ENCODE data around the gene DXO. TPM values are rescaled to one million over a fixed set of nuclear protein-coding genes. Genes with fewer than 3 reads are reported as not detected.

Gene DXO
- total and polyA plus RNA-seq, 2 of the 13 experiments (the other 11 are each of a cell fraction or from before 2014, with no cell fraction given): 18.6 to 26.2 TPM

DNA sequence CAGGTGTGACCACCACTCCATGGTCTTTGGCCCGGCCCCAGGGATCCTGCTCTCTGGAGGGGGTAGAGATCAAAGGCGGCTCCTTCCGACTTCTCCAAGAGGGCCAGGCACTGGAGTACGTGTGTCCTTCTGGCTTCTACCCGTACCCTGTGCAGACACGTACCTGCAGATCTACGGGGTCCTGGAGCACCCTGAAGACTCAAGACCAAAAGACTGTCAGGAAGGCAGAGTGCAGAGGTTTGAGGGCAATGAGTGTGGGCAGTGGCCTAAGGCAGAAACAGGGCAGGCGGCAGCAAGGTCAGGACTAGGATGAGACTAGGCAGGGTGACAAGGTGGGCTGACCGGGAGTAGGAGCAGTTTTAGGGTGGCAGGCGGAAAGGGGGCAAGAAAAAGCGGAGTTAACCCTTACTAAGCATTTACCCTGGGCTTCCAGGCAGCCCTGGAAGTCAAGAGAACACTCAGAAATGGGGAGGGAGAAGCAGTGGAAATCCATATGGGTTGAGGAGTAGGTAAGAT lies 25.5 kb downstream of the DXO start (continued):
- TF ChIP-seq ZBTB4 (CRISPR knock-in tag; IDR thresholded peaks at IDR 0.05; ENCODE audit: borderline replicate concordance) (no peak), SRSF4 (IDR thresholded peaks at IDR 0.05; ENCODE audit: low read depth, low read length, poor library complexity, severe bottlenecking) (no peak), PCBP2 (optimal IDR thresholded peaks at IDR 0.05; ENCODE audit: low read depth, low read length, poor library complexity, severe bottlenecking) (no peak), ZHX1 (CRISPR knock-in tag; IDR thresholded peaks at IDR 0.05; ENCODE audit: low read depth) (no peak), SNAI1 (CRISPR knock-in tag; IDR thresholded peaks at IDR 0.05; ENCODE audit: borderline replicate concordance) (peak; percentile 27; the same call in 1 of the 2 replicates), ZBTB20 (CRISPR knock-in tag; IDR thresholded peaks at IDR 0.05; ENCODE audit: borderline replicate concordance, low read depth) (0 out of 2 replicates have a peak, but pooled peaks have one; percentile 0), NFYC (CRISPR knock-in tag; IDR thresholded peaks at IDR 0.05) (no peak), GFI1 (CRISPR knock-in tag; IDR thresholded peaks at IDR 0.05; ENCODE audit: borderline replicate concordance) (no peak; the same call in 1 of the 2 replicates), FUBP1 (CRISPR knock-in tag; IDR thresholded peaks at IDR 0.05; ENCODE audit: borderline replicate concordance) (no peak), PAWR (CRISPR knock-in tag; IDR thresholded peaks at IDR 0.05; ENCODE audit: borderline replicate concordance) (0 out of 2 replicates have a peak, but pooled peaks have one; percentile 9), ONECUT2 (CRISPR knock-in tag; IDR thresholded peaks at IDR 0.05) (no peak), ZNF264 (CRISPR knock-in tag; IDR thresholded peaks at IDR 0.05) (no peak)
- TF ChIP-seq, protein P1, sequence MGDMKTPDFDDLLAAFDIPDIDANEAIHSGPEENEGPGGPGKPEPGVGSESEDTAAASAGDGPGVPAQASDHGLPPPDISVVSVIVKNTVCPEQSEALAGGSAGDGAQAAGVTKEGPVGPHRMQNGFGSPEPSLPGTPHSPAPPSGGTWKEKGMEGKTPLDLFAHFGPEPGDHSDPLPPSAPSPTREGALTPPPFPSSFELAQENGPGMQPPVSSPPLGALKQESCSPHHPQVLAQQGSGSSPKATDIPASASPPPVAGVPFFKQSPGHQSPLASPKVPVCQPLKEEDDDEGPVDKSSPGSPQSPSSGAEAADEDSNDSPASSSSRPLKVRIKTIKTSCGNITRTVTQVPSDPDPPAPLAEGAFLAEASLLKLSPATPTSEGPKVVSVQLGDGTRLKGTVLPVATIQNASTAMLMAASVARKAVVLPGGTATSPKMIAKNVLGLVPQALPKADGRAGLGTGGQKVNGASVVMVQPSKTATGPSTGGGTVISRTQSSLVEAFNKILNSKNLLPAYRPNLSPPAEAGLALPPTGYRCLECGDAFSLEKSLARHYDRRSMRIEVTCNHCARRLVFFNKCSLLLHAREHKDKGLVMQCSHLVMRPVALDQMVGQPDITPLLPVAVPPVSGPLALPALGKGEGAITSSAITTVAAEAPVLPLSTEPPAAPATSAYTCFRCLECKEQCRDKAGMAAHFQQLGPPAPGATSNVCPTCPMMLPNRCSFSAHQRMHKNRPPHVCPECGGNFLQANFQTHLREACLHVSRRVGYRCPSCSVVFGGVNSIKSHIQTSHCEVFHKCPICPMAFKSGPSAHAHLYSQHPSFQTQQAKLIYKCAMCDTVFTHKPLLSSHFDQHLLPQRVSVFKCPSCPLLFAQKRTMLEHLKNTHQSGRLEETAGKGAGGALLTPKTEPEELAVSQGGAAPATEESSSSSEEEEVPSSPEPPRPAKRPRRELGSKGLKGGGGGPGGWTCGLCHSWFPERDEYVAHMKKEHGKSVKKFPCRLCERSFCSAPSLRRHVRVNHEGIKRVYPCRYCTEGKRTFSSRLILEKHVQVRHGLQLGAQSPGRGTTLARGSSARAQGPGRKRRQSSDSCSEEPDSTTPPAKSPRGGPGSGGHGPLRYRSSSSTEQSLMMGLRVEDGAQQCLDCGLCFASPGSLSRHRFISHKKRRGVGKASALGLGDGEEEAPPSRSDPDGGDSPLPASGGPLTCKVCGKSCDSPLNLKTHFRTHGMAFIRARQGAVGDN (CRISPR knock-in tag; IDR thresholded peaks at IDR 0.05): peak; percentile 5; the same call in 1 of the 2 replicates

Data from HepG2 (cell line).